NCI-H446 (cell line): ENCODE measurements around the gene CLEC17A.
"Not testable (repeated sequence)": the region's sequence is repeated elsewhere in the genome, so short reads cannot be mapped to it uniquely, and the experiment has no call there.

Source experiments
- DNase-seq, 2 experiments: peaks; one replicate each; lab custom pipeline; 2025; lab: John Stamatoyannopoulos, UW

Gene CLEC17A

GRCh38 chr19:14580623-14581237, 2.2 kb upstream of the CLEC17A start:
- no peak for DNase-seq

DNA sequence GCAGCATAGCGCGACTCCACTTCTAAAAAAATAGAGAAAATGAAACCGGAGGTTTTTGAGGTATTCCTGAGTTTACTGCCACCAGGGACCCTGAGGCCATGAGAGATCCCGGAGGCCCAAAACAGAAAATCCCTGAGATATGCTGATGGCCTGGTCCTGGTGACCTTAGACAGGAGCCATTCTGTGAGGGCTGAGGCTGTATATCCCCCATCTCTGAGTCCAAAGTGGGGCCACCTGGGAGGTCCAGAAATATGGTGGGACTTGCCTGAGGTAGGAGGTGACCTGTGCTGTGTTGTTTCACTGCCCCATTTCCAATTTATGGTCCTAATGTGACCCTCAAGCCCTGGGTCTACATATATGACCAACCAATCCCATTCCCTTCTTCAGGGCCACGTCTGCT, 1.5 kb downstream of the CLEC17A start:
- not testable (repeated sequence) for DNase-seq

DNA sequence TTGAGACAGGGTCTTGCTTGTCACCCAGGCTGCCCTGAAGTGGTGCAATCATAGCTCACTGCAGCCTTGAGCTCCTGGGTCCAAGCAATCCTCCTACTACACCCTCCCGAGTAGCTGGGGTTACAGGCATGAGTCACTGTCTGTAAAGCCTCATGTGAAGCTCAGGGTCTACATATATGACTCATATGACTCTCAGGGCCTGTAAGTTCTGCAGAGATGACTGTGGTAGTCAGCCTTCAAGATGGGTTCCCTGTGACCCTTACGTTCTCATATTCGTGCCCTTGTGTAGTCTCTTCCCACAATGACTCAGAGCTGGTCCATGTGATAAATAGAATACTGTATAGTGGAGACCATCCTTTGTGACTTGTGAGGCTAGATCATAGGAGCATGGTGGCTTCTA, 2.3 kb downstream of the CLEC17A start:
- DNase-seq, result not testable (repeated sequence)

- DNase-seq, result not testable (repeated sequence)
These were observed 6.5 kb downstream of the CLEC17A start for GRCh38 chr19:14589433-14589832.

DNA sequence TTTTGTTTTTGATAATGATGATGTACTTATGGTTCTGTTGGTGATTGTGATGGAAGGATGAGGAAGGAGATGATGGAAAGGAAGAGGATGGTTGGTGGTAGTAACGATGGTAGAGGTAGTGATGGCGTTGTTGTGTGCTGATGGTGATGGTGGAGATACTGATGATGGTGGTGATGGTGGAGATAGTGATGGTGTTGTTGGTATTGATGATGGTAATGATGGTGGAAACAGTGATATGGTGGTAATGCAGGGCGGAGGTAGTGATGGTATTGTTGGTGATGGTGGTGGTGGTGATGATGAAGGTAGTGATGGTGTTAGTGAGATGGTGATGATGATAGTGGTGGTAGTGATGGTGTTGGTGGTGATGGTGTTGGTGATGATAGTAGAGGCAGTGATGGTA, 12.7 kb downstream of the CLEC17A start:
- DNase-seq, result no peak

GRCh38 chr19:14599548-14600147, 16.8 kb downstream of the CLEC17A start:
- DNase-seq, result no peak

DNA sequence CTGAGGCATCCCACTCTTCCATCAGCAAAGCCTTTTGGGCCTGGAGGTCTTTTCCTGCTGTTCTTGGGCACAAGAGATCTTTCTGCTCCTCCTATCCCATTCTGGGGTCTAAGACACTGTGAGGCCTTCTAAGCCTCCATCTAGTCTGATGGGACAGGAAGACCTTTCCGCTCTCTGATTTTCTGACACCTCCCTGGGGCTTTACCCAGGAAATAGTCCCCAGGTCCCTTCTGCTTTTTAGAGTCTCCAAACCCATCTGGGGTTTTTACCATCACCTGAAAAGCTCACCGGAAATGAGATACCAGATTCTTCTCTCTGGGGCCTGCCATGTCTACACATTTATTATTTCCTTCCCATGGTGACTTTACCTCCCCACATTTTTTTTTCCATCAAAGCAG, 21.1 kb downstream of the CLEC17A start:
- no peak for DNase-seq

DNA sequence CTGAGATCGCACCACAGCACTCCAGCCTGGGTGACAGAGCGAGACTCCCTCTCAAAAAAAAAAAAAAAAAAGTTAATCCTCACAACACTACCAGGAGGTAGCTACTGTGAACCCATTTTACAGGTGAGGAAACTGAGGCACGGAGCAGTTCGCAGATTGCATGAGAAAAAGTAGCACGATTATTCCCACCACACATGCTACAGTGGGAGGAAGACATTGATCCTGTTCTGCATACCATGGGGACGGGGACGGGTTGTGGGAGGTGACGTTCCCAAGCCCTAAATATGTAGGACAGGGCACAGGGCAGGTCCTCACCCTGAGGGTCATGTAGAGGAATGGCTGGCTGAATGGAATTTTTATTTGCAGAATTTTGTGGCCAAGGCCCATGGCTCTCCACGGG, 23.7 kb downstream of the CLEC17A start:
- no peak for DNase-seq

GRCh38 chr19:14611051-14611450, 28.2 kb downstream of the CLEC17A start:
- DNase-seq, result no peak

DNA sequence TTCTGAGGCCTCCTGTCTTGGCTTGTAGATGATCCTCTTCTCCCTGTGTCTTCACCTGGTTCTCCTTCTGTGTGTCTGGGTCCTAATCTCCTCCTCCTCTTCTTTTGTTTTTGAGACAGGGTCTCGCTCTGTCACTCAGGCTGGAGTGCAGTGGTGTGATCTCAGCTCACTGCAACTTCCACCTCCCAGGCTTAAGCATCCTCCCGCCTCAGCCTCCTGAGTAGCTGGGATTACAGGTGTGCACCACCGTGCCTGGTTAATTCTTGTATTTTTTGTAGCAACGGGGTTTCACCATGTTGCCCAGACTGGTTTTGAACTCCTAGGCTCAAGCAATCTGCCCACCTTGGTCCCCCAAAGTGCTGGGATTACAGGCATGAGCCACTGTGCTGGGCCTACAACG, 29.4 kb downstream of the CLEC17A start:
- not testable (repeated sequence) for DNase-seq

DNA sequence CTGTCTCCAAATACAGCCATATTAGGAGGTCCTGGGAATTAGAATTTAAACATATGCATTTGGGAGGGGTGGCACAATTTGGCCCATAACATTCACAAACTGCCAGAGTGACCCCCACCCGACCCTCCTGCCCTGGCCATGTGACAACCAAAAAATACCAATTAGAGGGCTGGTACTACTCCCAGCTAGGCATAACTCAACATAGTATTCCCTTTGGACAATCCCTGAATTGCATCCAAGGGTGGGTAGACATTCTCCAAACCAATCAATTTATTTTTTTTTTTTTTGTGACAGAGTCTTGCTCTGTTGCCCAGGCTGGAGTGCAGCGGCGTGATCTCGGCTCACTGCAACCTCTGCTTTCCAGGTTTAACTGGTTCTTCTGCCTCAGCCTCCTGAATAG, 29.8 kb downstream of the CLEC17A start:
- DNase-seq, result no peak

DNA sequence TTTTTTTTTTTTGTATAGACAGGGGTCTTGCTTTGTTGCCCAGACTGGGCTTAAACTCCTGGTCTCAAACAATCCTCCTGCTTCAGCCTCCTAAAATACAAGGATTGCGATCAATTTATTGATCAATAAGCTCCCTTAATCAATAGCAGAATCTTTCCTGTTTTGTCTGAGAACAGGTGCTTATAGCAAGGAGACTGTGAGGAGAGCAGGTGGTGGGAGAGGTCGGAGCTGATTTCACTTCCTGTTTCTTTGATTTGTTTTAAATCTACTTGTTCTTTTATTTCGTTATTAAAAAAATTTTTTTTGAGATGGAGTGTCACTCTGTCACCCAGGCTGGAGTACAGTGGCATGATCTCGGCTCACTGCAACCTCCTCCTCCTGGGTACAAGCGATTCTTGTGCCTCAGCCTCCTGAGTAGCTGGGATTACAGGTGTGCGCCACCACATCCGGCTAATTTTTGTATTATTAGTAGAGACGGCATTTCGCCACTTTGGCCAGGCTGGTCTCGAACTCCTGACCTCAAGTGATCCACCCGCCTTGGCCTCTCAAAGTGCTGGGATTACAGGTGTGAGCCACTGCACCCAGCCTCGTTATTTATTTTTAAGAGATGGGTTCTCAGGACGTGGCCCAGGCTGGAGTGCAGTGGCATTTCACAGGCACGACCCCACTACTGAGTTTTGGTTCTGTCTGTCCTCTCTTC, 30.7 kb downstream of the CLEC17A start:
- DNase-seq, result not testable (repeated sequence)

DNA sequence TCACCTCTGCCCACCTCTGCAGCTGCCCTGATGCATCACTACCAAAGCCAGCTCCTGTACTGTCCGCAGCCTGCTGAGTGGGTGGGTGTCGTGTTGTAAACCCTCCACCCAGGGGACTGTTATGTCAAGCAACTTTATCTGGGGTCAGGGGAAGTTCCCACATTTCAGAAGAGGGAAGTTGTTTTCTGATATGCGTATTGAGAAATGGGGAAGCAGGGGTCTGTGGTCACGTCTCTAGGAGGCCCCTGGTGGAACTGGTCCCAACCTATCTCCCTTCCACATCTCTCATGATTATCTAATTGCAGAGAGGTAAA, 31.2 kb downstream of the CLEC17A start:
- DNase-seq, result no peak

- no peak for DNase-seq
These were observed 32.7 kb downstream of the CLEC17A start for GRCh38 chr19:14615623-14616022.

DNA sequence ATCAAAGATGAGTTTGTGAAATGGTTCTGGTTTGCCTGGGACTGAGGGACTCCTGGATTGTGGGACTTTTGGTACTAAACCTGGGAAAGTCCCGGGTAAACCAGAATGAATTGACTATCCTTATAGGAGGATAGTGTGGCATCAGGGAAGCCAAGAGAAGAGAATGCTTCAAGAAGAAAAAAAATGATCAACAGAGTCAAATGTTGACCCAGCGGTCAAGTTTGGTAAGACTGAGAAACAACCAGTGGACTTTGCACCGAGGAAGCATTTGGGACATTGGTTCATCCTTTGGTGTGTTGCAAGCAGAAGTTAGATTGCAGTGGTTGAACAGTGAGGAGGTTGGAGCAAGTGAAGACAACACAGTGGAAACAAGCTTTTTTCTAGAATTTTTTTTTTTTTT, 33.5 kb downstream of the CLEC17A start:
- no peak for DNase-seq

DNA sequence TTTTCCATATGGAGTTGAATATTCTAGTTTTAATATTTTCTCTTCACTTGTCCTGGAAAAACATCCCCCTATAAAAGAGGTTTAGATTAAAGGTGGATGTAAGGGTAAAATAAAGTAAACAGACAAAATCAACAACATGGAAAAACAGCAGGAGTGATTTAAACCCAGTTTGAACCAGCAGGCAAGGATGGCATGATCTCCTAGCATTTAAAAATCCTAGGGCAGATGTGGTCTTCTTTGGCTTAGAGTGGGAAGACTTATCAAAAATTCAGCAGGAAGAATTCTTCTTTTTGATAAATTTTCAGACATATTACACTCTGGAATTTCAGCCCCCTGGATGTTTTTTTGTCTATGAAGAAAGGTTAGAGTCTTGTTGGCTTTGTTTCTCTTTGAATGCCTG, 36.5 kb downstream of the CLEC17A start:
- DNase-seq, result no peak

DNA sequence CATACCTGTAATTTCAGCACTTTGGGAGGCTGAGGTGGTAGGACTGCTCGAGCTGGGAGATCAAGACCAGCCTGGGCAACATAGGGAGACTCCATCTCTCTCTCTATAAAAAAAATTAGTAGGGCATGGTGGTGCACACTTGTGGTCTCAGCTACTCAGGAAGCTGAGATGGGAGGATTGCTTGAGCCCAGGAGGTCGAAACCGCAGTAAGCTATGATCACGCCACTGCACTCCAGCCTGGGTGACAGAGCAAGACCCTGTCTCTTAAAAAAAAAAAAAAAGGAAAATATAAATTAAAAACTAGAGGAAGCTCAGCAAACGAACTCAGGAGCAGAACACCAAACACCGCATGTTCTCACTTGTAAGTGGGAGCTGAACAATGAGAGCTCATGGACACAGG, 41.6 kb downstream of the CLEC17A start:
- not testable (repeated sequence) for DNase-seq

- DNase-seq, result no peak
These were observed 46.7 kb downstream of the CLEC17A start for GRCh38 chr19:14629557-14629956.

GRCh38 chr19:14632286-14632685, 49.4 kb downstream of the CLEC17A start:
- peak in 1 of 2 experiments; percentile 52 for DNase-seq

DNA sequence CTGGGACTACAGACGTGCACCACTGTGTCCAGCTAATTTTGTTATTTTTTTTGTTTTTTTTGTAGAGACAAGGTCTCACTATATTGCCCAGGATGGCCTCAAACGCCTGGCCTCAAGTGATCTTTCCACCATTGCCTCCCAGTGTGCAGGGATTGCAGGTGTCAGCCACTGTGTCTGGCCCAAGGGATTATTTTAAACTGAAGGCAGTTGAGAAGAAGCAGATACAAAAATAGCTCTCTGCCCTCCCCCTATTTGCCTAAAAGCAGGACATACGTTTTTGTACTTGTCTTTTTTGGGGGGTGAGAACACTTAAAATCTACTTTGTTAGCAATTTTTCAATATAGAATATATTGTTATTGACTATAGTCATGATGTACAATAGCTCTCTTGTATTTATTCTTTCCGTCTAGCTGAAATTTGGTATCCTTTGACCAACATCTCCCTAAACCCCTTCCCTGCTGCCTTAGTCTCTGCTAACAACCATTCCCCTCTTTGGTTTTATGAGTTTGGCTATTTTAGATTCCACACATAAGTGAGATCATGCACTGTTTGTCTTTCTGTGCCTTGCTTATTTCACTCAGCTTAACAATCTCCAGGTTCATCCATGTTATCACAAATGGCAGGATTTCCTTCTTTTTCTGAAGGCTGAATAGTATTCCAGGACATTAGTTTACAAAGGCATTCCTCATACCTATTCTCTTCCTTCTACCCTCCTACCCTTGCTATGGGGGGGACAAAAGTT, 56.8 kb downstream of the CLEC17A start:
- no peak for DNase-seq

DNA sequence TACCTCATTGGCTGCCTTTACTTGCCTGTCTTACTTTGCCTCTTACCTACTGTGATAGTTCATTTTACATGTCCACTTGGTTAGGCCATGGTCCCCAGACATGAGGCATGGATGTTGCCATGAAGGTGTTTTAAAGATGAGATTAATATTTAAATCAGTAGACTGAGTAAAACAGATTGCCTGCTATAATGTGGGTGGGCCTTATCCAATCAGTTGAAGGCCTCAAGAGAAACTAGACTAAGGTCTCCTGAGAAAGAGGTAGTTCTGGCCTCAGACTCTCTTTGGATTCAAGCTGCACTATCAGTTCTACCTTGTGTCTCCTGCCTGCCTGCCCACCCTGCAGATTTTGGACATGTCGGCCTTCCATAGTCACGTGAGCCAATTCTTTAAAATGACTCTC, 65.6 kb downstream of the CLEC17A start:
- no peak for DNase-seq

GRCh38 chr19:14649020-14649419, 66.1 kb downstream of the CLEC17A start:
- DNase-seq, result no peak

- no peak for DNase-seq
These were observed 67.3 kb downstream of the CLEC17A start for GRCh38 chr19:14650161-14650560.
